Fibroblast of skin of back (primary cell): ENCODE data around the gene ASCL4.

ENCODE experiments used
- DNase-seq: peaks from one replicate; pipeline ENCODE4 v3.0.0-alpha.2; 2013

Gene ASCL4

GRCh38 chr12:107779077-107779831 lies 4.8 kb downstream of the ASCL4 start:
- DNase-seq: no peak

GRCh38 chr12:107780298-107780697 lies 5.8 kb downstream of the ASCL4 start:
- DNase-seq: no peak

GRCh38 chr12:107782067-107782466 lies 7.6 kb downstream of the ASCL4 start:
- DNase-seq: no peak

- DNase-seq: no peak
Measured at GRCh38 chr12:107783406-107784376, 9.2 kb downstream of the ASCL4 start.

GRCh38 chr12:107788281-107788680 lies 13.8 kb downstream of the ASCL4 start:
- no peak for DNase-seq

- DNase-seq: no peak
Measured at GRCh38 chr12:107788690-107789458, 14.4 kb downstream of the ASCL4 start.

- DNase-seq: no peak
Measured at GRCh38 chr12:107791465-107792089, 17.1 kb downstream of the ASCL4 start.

GRCh38 chr12:107794451-107794850 lies 19.9 kb downstream of the ASCL4 start:
- DNase-seq: no peak

- DNase-seq: no peak
Measured at GRCh38 chr12:107798580-107798979, 24.1 kb downstream of the ASCL4 start.

- peak; percentile 45 for DNase-seq
Measured at GRCh38 chr12:107801150-107801549, 26.6 kb downstream of the ASCL4 start.

GRCh38 chr12:107803092-107803491 lies 28.6 kb downstream of the ASCL4 start:
- DNase-seq: no peak

GRCh38 chr12:107805488-107806180 lies 31.1 kb downstream of the ASCL4 start:
- DNase-seq: no peak

GRCh38 chr12:107807471-107808150 lies 33.1 kb downstream of the ASCL4 start:
- no peak for DNase-seq

- no peak for DNase-seq
Measured at GRCh38 chr12:107817250-107817649, 42.7 kb downstream of the ASCL4 start.

- peak; percentile 53 for DNase-seq
Measured at GRCh38 chr12:107818984-107819383, 44.5 kb downstream of the ASCL4 start.

GRCh38 chr12:107822356-107822755 lies 47.9 kb downstream of the ASCL4 start:
- DNase-seq: no peak
